ENCODE results near the gene ATP6V0D1.

DNA sequence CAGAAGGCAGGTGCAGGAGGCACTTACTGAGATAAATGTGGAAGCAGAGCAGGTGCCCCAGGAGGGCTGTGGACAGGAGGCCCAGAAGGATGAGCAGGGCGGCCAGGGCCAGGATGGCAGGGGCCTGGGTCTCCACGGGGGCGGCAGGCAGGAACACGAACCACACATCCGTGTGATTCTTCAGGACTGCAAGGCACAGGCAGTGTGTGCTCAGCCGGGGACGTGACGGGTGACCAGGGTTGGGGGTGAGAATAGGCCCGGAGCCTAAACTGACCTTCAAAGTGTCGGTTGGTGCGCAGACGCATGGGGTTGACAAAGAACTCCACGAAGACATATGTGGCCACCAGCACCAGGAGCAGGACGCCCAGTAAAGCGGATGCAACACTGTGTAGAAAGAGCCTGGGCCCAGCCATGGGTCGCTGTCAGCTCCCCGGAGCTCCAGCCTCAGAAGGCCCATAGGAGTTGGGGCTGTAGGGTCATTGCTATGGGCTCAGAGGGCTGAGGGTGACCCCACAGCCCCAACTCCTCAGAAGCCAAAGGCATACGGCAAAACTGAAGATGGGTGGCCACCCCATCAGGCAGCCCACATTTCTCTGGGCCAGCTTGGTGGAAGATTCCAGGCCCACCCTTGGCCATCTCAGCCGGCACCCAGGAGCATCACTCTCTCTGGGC is 82.3 kb downstream of the ATP6V0D1 start:
- TF ChIP-seq, protein P1, sequence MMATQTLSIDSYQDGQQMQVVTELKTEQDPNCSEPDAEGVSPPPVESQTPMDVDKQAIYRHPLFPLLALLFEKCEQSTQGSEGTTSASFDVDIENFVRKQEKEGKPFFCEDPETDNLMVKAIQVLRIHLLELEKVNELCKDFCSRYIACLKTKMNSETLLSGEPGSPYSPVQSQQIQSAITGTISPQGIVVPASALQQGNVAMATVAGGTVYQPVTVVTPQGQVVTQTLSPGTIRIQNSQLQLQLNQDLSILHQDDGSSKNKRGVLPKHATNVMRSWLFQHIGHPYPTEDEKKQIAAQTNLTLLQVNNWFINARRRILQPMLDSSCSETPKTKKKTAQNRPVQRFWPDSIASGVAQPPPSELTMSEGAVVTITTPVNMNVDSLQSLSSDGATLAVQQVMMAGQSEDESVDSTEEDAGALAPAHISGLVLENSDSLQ (IDR thresholded peaks at IDR 0.05): no peak
- TF ChIP-seq FOXA1 (IDR thresholded peaks at IDR 0.05): no peak
- no peak for TF ChIP-seq FOXK2 (IDR thresholded peaks at IDR 0.05)
- TF ChIP-seq ELF4 (IDR thresholded peaks at IDR 0.05): no peak
- no peak for TF ChIP-seq CTBP1 (IDR thresholded peaks at IDR 0.05; ENCODE audit: borderline replicate concordance)
- TF ChIP-seq FOXM1 (IDR thresholded peaks at IDR 0.05; ENCODE audit: borderline replicate concordance): no peak
- TF ChIP-seq SP1 (IDR thresholded peaks at IDR 0.05): no peak
- TF ChIP-seq SUZ12 (IDR thresholded peaks at IDR 0.05): no peak

Measured in HEK293T (cell line).